AG09309 (cell line): Measurements from ENCODE around the gene KCNAB2.

Source experiments
- DNase-seq: peaks from one replicate; pipeline ENCODE4 v3.0.0-alpha.2; 2010; ENCODE audit warnings: low read depth
- H3K4me3 ChIP-seq: 2 replicates; pipeline ENCODE4 v1.5.1; 2011; ENCODE audit warnings: mild to moderate bottlenecking, low read depth, low read length, moderate library complexity; ENCODE audit not compliant: control insufficient read depth
- TF ChIP-seq, protein P1 (sequence below): IDR thresholded peaks from 2 replicates; pipeline ENCODE4 v1.5.1; 2011; ENCODE audit warnings: mild to moderate bottlenecking, low read depth, low read length, inconsistent platforms; ENCODE audit not compliant: insufficient read depth, control insufficient read depth; ENCODE audit errors: missing control alignments

The KCNAB2 gene

DNA sequence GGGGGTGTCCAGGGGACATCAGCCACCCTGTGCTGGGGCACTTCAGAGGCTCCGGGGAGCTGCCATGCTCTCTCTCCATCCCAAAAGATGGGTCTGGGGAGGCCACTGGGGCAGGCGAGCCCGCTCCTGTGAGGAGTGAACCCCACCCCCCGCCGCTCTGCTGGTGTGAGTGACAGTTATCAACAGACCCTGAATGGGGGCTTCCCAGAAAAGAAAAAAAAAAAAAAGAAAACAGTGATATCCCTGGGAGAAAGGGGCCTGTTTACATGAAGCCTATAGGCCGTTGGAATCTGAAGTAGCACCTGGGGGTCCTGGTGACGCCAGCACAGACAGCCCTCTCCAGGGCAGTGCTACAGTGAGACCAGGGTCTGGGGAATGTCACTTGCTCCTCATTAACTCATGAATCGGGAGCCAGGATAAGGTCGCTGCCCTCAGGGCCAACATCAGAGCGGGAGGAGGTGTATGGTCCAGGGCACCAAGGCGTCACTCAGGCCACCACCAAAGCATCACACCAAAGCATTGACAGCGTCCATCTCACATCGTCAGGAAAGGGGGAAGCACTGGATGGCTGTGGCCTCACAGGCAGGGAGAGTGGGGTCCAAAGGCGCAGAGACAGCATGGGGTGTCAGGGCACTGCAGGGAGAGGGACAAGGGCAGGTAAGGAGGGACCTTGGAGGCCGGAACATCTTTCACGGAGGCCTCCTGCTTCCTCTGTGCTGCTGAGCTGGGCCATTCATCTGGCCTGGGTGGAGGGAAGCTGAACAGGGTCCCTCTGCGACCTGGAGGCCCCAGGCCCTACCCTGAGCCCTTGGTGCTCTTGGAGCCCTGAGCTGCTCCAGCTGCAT is 45.0 kb upstream of the KCNAB2 start:
- DNase-seq = no peak
- no peak overlapping the region for H3K4me3 ChIP-seq
- TF ChIP-seq, protein P1, sequence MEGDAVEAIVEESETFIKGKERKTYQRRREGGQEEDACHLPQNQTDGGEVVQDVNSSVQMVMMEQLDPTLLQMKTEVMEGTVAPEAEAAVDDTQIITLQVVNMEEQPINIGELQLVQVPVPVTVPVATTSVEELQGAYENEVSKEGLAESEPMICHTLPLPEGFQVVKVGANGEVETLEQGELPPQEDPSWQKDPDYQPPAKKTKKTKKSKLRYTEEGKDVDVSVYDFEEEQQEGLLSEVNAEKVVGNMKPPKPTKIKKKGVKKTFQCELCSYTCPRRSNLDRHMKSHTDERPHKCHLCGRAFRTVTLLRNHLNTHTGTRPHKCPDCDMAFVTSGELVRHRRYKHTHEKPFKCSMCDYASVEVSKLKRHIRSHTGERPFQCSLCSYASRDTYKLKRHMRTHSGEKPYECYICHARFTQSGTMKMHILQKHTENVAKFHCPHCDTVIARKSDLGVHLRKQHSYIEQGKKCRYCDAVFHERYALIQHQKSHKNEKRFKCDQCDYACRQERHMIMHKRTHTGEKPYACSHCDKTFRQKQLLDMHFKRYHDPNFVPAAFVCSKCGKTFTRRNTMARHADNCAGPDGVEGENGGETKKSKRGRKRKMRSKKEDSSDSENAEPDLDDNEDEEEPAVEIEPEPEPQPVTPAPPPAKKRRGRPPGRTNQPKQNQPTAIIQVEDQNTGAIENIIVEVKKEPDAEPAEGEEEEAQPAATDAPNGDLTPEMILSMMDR = no peak

DNA sequence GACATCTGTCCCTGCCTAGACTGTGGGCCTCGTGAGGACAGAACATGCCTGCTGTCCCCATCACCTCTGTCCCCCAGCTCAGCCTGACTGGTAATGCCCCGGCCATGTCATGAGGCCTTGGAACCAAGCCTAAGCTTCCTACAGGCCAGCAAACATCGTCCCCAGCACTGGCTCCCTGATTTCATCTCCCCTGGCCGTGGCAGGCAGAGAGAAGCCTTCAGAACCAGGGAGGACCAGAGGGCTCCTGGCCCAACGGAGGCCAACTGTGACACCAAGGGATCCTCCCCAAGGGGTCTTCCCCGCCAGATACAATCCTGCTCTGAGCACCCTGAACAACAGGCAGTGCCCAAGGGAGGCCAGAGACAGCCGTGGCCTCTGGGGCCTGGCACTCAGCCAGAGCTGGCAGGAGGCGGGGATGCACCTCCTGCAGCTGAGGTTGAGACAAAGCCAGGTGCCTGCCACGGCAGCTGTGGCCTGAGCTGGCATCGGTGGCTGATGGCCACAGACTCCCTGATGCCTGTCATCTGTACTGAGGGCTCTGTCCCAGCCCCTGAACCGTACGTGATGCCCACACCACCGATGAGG is 43.6 kb upstream of the KCNAB2 start:
- TF ChIP-seq, protein P1 = no peak

DNA sequence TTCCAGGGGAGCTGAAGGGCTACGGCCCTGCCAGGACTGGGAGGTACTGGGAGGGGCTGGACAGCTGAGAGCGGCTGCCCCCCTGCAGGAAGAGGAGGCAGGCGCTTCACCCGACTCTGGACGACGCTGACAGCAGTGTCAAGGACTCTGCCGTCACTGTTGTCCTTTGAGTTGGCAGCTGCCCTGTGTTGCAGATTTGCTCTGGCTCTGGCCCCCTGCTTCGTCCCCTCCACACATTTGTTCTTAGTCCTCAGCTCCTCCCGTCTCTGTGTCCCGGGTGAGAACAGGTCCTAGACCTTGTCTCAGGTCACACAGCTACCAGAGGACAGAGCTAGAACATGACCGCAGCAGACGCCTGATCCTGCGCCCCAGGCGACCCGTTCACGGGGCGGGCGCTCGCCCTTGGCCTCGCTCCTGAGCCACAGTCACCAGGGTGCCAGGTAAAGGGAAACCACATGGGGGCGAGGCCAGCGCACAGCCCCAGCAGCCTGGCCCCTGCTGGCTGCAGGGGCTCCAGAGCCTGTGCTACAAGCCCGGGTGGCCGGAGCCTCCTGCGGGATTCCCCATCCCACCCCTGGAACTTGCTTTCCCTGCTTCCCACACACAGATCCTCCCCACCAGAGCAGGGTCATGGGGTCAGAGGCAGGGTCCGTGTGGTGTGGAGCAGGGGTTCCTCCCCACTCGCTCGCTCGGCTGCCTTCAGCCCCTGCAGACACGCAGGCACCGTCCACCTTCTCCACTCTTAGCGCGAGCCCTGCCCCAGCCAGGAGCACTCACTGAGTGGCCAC is 42.8 kb upstream of the KCNAB2 start:
- H3K4me3 ChIP-seq = no peak overlapping the region
- TF ChIP-seq, protein P1 = no peak
- DNase-seq = no peak

More for the DNA sequence above, 43.6 kb upstream of the KCNAB2 start:
- H3K4me3 ChIP-seq = no peak overlapping the region
- no peak for DNase-seq

DNA sequence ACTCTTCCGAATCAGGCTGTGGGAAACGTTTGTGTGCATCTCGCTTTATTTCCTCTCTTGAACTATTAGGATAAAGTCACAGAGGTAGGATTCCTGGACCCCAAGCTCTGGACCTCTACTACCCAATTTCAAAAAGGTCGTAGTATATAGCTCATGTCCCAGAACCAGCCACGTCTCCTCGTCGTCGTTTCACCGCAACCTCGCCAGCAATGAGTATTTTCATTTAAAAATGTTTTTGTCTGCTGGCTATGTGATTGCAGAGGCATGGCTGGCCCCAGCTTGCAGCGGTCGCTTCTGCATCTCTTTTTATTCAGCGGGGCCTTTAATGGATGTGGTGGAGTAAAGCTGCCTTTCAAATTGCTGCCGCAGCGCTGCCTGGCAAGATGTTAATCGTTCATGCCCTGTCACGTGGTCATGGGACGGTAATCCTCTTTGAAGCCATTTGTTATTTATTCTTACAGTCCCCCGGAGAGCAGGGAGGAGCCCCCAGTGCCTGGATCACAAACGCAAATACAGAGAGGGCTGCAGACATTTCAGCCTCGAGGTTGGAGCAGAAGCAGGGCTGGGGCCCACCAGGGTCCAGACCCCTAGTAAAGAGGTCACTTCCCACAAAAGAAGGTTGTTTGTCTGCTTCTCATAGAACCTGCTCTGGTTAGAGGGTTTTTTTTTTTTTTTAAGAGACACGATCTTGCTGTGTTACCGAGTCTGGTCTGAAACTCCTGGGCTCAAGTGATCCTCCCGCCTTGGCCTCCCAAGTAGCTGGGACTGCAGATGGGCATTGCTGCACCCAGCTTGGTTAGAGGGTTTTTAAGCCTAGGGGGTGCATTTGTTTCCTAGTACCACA is 41.9 kb upstream of the KCNAB2 start:
- H3K4me3 ChIP-seq = no peak overlapping the region
- no peak for DNase-seq
- TF ChIP-seq, protein P1 = no peak

GRCh38 chr1:6004412-6005123 is 41.1 kb upstream of the KCNAB2 start:
- H3K4me3 ChIP-seq = no peak overlapping the region
- TF ChIP-seq, protein P1 = no peak
- DNase-seq = no peak
